Measurements from ENCODE around the gene ALG1.

Gene ALG1

GRCh38 chr16:5031601-5032000 lies 40.0 kb upstream of the ALG1 start:
- Histone ChIP-seq H3K9me3 (ENCODE audit: control insufficient read depth in 1 of 2, low read length in 2 of 2) (no peaks in the 10 kb centered on the region), H3K4me3 (ENCODE audit: low read depth in 1 of 2, low read length in 2 of 2) (no peak overlapping the region)

GRCh38 chr16:5032748-5033167 lies 38.9 kb upstream of the ALG1 start:
- H3K4me1 ChIP-seq (ENCODE audit: control insufficient read depth in 1 of 2, insufficient read depth in 2 of 2, low read length in 2 of 2): peaks cover 16 to 17% of the 10 kb centered on the region in 2 donors
- peak overlapping the region; percentile 82 to 95 for H3K4me3 ChIP-seq (ENCODE audit: low read depth in 1 of 2, low read length in 2 of 2)
- peak overlapping the region; percentile 61 for H3K27ac ChIP-seq (ENCODE audit: low read depth, low read length)
- H3K9me3 ChIP-seq (ENCODE audit: control insufficient read depth in 1 of 2, low read length in 2 of 2): no peaks in the 10 kb centered on the region
- peak overlapping the region; percentile 48 to 71 for H3K9ac ChIP-seq (ENCODE audit: low read depth in 1 of 2, low read length in 2 of 2)
- no peaks in the 10 kb centered on the region for H3K27me3 ChIP-seq (ENCODE audit: control insufficient read depth in 1 of 2, insufficient read depth in 2 of 2, low read length in 2 of 2)
- peaks cover 8 to 12% of the 10 kb centered on the region in 2 donors for H3K36me3 ChIP-seq (ENCODE audit: control insufficient read depth in 1 of 2, insufficient read depth in 2 of 2, low read length in 2 of 2)

More at GRCh38 chr16:5031601-5032000, 40.0 kb upstream of the ALG1 start:
- Histone ChIP-seq H3K27me3 (ENCODE audit: control insufficient read depth in 1 of 2, insufficient read depth in 2 of 2, low read length in 2 of 2) (no peaks in the 10 kb centered on the region), H3K27ac (ENCODE audit: low read depth, low read length) (no peak overlapping the region), H3K9ac (ENCODE audit: low read depth in 1 of 2, low read length in 2 of 2) (no peak overlapping the region), H3K36me3 (ENCODE audit: control insufficient read depth in 1 of 2, insufficient read depth in 2 of 2, low read length in 2 of 2) (peaks cover 8 to 18% of the 10 kb centered on the region in 2 donors), H3K4me1 (ENCODE audit: control insufficient read depth in 1 of 2, insufficient read depth in 2 of 2, low read length in 2 of 2) (peaks cover 16 to 17% of the 10 kb centered on the region in 2 donors)

- Histone ChIP-seq H3K27ac (ENCODE audit: low read depth, low read length) (peak within 1 kb of the TSS; percentile 61), H3K9ac (ENCODE audit: low read depth in 1 of 2, low read length in 2 of 2) (peak within 1 kb of the TSS; percentile 48 to 71), H3K36me3 (ENCODE audit: control insufficient read depth in 1 of 2, insufficient read depth in 2 of 2, low read length in 2 of 2) (peaks cover 8 to 10% of the 10 kb centered on the region in 2 donors), H3K9me3 (ENCODE audit: control insufficient read depth in 1 of 2, low read length in 2 of 2) (no peaks in the 10 kb centered on the region), H3K27me3 (ENCODE audit: control insufficient read depth in 1 of 2, insufficient read depth in 2 of 2, low read length in 2 of 2) (no peaks in the 10 kb centered on the region), H3K4me1 (ENCODE audit: control insufficient read depth in 1 of 2, insufficient read depth in 2 of 2, low read length in 2 of 2) (peaks cover 16 to 17% of the 10 kb centered on the region in 2 donors), H3K4me3 (ENCODE audit: low read depth in 1 of 2, low read length in 2 of 2) (peak within 1 kb of the TSS; percentile 82 to 95)
Observed at GRCh38 chr16:5033256-5034166, 38.1 kb upstream of the ALG1 start, which contains the start of gene NAGPA. Gene NAGPA (minus strand): TSS chr16:5033935. CDS start chr16:5033914, 21 bp downstream.

GRCh38 chr16:5034167-5034523 lies 37.5 kb upstream of the ALG1 start:
- Histone ChIP-seq H3K9ac (ENCODE audit: low read depth in 1 of 2, low read length in 2 of 2) (peak overlapping the region; percentile 48 to 71), H3K9me3 (ENCODE audit: control insufficient read depth in 1 of 2, low read length in 2 of 2) (no peaks in the 10 kb centered on the region), H3K4me1 (ENCODE audit: control insufficient read depth in 1 of 2, insufficient read depth in 2 of 2, low read length in 2 of 2) (peaks cover 16 to 17% of the 10 kb centered on the region in 2 donors), H3K27me3 (ENCODE audit: control insufficient read depth in 1 of 2, insufficient read depth in 2 of 2, low read length in 2 of 2) (no peaks in the 10 kb centered on the region), H3K27ac (ENCODE audit: low read depth, low read length) (no peak overlapping the region), H3K36me3 (ENCODE audit: control insufficient read depth in 1 of 2, insufficient read depth in 2 of 2, low read length in 2 of 2) (peaks cover 4 to 8% of the 10 kb centered on the region in 2 donors), H3K4me3 (ENCODE audit: low read depth in 1 of 2, low read length in 2 of 2) (peak overlapping the region; percentile 82 to 95)

- no peaks in the 10 kb centered on the region for H3K9me3 ChIP-seq (ENCODE audit: control insufficient read depth in 1 of 2, low read length in 2 of 2)
- H3K27ac ChIP-seq (ENCODE audit: low read depth, low read length): no peak overlapping the region
- no peak overlapping the region for H3K4me3 ChIP-seq (ENCODE audit: low read depth in 1 of 2, low read length in 2 of 2)
- peaks cover 0 to 4% of the 10 kb centered on the region in 2 donors for H3K36me3 ChIP-seq (ENCODE audit: control insufficient read depth in 1 of 2, insufficient read depth in 2 of 2, low read length in 2 of 2)
- no peaks in the 10 kb centered on the region for H3K27me3 ChIP-seq (ENCODE audit: control insufficient read depth in 1 of 2, insufficient read depth in 2 of 2, low read length in 2 of 2)
- peaks cover 16 to 17% of the 10 kb centered on the region in 2 donors for H3K4me1 ChIP-seq (ENCODE audit: control insufficient read depth in 1 of 2, insufficient read depth in 2 of 2, low read length in 2 of 2)
- no peak overlapping the region for H3K9ac ChIP-seq (ENCODE audit: low read depth in 1 of 2, low read length in 2 of 2)
Observed at GRCh38 chr16:5035909-5036227, 35.8 kb upstream of the ALG1 start.

- no peak overlapping the region for H3K27ac ChIP-seq (ENCODE audit: low read depth, low read length)
- no peak overlapping the region for H3K4me3 ChIP-seq (ENCODE audit: low read depth in 1 of 2, low read length in 2 of 2)
- peaks cover 0 to 3% of the 10 kb centered on the region in 2 donors for H3K27me3 ChIP-seq (ENCODE audit: control insufficient read depth in 1 of 2, insufficient read depth in 2 of 2, low read length in 2 of 2)
- H3K9ac ChIP-seq (ENCODE audit: low read depth in 1 of 2, low read length in 2 of 2): no peak overlapping the region
- H3K4me1 ChIP-seq (ENCODE audit: control insufficient read depth in 1 of 2, insufficient read depth in 2 of 2, low read length in 2 of 2): peaks cover 16 to 17% of the 10 kb centered on the region in 2 donors
- peaks cover 0 to under 1% of the 10 kb centered on the region in 2 donors for H3K36me3 ChIP-seq (ENCODE audit: control insufficient read depth in 1 of 2, insufficient read depth in 2 of 2, low read length in 2 of 2)
- no peaks in the 10 kb centered on the region for H3K9me3 ChIP-seq (ENCODE audit: control insufficient read depth in 1 of 2, low read length in 2 of 2)
Observed at GRCh38 chr16:5036228-5037156, 35.2 kb upstream of the ALG1 start.

GRCh38 chr16:5040451-5040850 lies 31.2 kb upstream of the ALG1 start:
- no peaks in the 10 kb centered on the region for H3K9me3 ChIP-seq (ENCODE audit: control insufficient read depth in 1 of 2, low read length in 2 of 2)
- H3K27me3 ChIP-seq (ENCODE audit: control insufficient read depth in 1 of 2, insufficient read depth in 2 of 2, low read length in 2 of 2): peaks cover 0 to 3% of the 10 kb centered on the region in 2 donors
- H3K27ac ChIP-seq (ENCODE audit: low read depth, low read length): no peak overlapping the region
- H3K4me1 ChIP-seq (ENCODE audit: control insufficient read depth in 1 of 2, insufficient read depth in 2 of 2, low read length in 2 of 2): no peaks in the 10 kb centered on the region
- H3K36me3 ChIP-seq (ENCODE audit: control insufficient read depth in 1 of 2, insufficient read depth in 2 of 2, low read length in 2 of 2): no peaks in the 10 kb centered on the region
- H3K9ac ChIP-seq (ENCODE audit: low read depth in 1 of 2, low read length in 2 of 2): no peak overlapping the region
- no peak overlapping the region for H3K4me3 ChIP-seq (ENCODE audit: low read depth in 1 of 2, low read length in 2 of 2)

- Histone ChIP-seq H3K27ac (ENCODE audit: low read depth, low read length) (no peak overlapping the region), H3K27me3 (ENCODE audit: control insufficient read depth in 1 of 2, insufficient read depth in 2 of 2, low read length in 2 of 2) (peaks cover 0 to 3% of the 10 kb centered on the region in 2 donors), H3K9me3 (ENCODE audit: control insufficient read depth in 1 of 2, low read length in 2 of 2) (no peaks in the 10 kb centered on the region), H3K36me3 (ENCODE audit: control insufficient read depth in 1 of 2, insufficient read depth in 2 of 2, low read length in 2 of 2) (no peaks in the 10 kb centered on the region), H3K4me3 (ENCODE audit: low read depth in 1 of 2, low read length in 2 of 2) (no peak overlapping the region), H3K9ac (ENCODE audit: low read depth in 1 of 2, low read length in 2 of 2) (no peak overlapping the region), H3K4me1 (ENCODE audit: control insufficient read depth in 1 of 2, insufficient read depth in 2 of 2, low read length in 2 of 2) (no peaks in the 10 kb centered on the region)
Observed at GRCh38 chr16:5041600-5042133, 30.0 kb upstream of the ALG1 start.

- no peak overlapping the region for H3K27ac ChIP-seq (ENCODE audit: low read depth, low read length)
- H3K9ac ChIP-seq (ENCODE audit: low read depth in 1 of 2, low read length in 2 of 2): no peak overlapping the region
- no peaks in the 10 kb centered on the region for H3K9me3 ChIP-seq (ENCODE audit: control insufficient read depth in 1 of 2, low read length in 2 of 2)
- H3K4me1 ChIP-seq (ENCODE audit: control insufficient read depth in 1 of 2, insufficient read depth in 2 of 2, low read length in 2 of 2): no peaks in the 10 kb centered on the region
- H3K27me3 ChIP-seq (ENCODE audit: control insufficient read depth in 1 of 2, insufficient read depth in 2 of 2, low read length in 2 of 2): peaks cover 0 to 3% of the 10 kb centered on the region in 2 donors
- no peaks in the 10 kb centered on the region for H3K36me3 ChIP-seq (ENCODE audit: control insufficient read depth in 1 of 2, insufficient read depth in 2 of 2, low read length in 2 of 2)
- H3K4me3 ChIP-seq (ENCODE audit: low read depth in 1 of 2, low read length in 2 of 2): no peak overlapping the region
Observed at GRCh38 chr16:5042574-5043171, 29.0 kb upstream of the ALG1 start.
